ENCODE measurements around the gene ZNRF3. TPM values are rescaled to one million over a fixed set of nuclear protein-coding genes. Genes with fewer than 3 reads are reported as not detected.

The ZNRF3 gene
- total RNA-seq, 1 donor from 2014 or later, result 4.1 TPM

- Mint-ChIP-seq H3K27me3 (ENCODE audit: insufficient read depth, low read depth) (peaks cover 4% of the 10 kb centered on the region), H3K4me3 (no peak overlapping the region), H3K9me3 (no peaks in the 10 kb centered on the region), H3K27ac (no peak overlapping the region), H3K36me3 (peaks cover 62% of the 10 kb centered on the region), H3K4me1 (peaks cover 45% of the 10 kb centered on the region)
- DNase-seq (ENCODE audit: low spot score), result no peak
- Histone ChIP-seq H3K27me3 (no peaks in the 10 kb centered on the region), H3K27ac (no peak overlapping the region), H3K4me3 (no peak overlapping the region), H4K20me1 (ENCODE audit: low read depth) (peaks cover 13% of the 10 kb centered on the region), H3F3A (ENCODE audit: low read depth) (peaks cover 7% of the 10 kb centered on the region), H3K9me3 (ENCODE audit: low read depth) (no peaks in the 10 kb centered on the region), H3K36me3 (no peaks in the 10 kb centered on the region), H3K79me2 (ENCODE audit: low read depth) (peaks cover 8% of the 10 kb centered on the region), H2AFZ (replicated peaks) (no peak overlapping the region), H3K4me1 (peaks cover 5% of the 10 kb centered on the region), H3K4me2 (no peak overlapping the region), H3K9ac (no peak overlapping the region)
- TF ChIP-seq EZH2 (IDR thresholded peaks at IDR 0.05) (no peak), EZH2phosphoT487 (IDR thresholded peaks at IDR 0.05) (no peak), CTCF (IDR thresholded peaks at IDR 0.05) (no peak)
Observed at GRCh38 chr22:28997342-28997741, 114.0 kb downstream of the ZNRF3 start.

DNA sequence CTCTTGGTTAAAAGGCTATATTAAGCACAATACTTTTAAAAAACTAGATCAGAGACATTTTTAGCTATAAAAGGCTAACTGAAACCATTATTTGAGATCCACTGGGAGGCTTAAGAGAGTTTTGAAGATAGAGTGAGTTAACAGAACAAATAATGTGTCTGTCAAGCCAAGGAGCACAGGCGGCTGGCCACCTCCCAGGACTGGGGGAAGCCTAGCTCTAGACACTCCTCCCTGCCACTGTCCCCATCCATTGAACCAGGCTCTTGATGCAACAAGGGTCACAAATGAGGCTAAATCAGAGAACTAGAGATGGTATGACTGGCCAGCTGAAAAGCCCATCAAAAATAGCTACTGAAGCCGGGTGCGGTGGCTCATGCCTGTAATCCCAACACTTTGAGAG, 115.3 kb downstream of the ZNRF3 start:
- Histone ChIP-seq H3K4me3 (no peak overlapping the region), H2AFZ (replicated peaks) (no peak overlapping the region), H3K4me2 (no peak overlapping the region), H3K9me3 (ENCODE audit: low read depth) (no peaks in the 10 kb centered on the region), H3F3A (ENCODE audit: low read depth) (peaks cover 11% of the 10 kb centered on the region), H3K9ac (no peak overlapping the region), H3K79me2 (ENCODE audit: low read depth) (peaks cover 8% of the 10 kb centered on the region), H3K4me1 (peaks cover 8% of the 10 kb centered on the region), H4K20me1 (ENCODE audit: low read depth) (peaks cover 25% of the 10 kb centered on the region), H3K27me3 (no peaks in the 10 kb centered on the region), H3K36me3 (no peaks in the 10 kb centered on the region), H3K27ac (no peak overlapping the region)
- Mint-ChIP-seq H3K27ac (peak overlapping the region; percentile 49), H3K36me3 (peaks cover 53% of the 10 kb centered on the region), H3K4me3 (no peak overlapping the region), H3K4me1 (peaks cover 56% of the 10 kb centered on the region), H3K9me3 (no peaks in the 10 kb centered on the region), H3K27me3 (ENCODE audit: insufficient read depth, low read depth) (peaks cover 6% of the 10 kb centered on the region)
- no peak for DNase-seq (ENCODE audit: low spot score)
- TF ChIP-seq CTCF (IDR thresholded peaks at IDR 0.05), result no peak
- TF ChIP-seq EZH2 (IDR thresholded peaks at IDR 0.05), result no peak
- no peak for TF ChIP-seq EZH2phosphoT487 (IDR thresholded peaks at IDR 0.05)

- Histone ChIP-seq H3K9ac (no peak overlapping the region), H3K9me3 (ENCODE audit: low read depth) (no peaks in the 10 kb centered on the region), H3K4me1 (peaks cover 16% of the 10 kb centered on the region), H3K4me3 (no peak overlapping the region), H4K20me1 (ENCODE audit: low read depth) (peaks cover 34% of the 10 kb centered on the region), H3F3A (ENCODE audit: low read depth) (peaks cover 19% of the 10 kb centered on the region), H3K79me2 (ENCODE audit: low read depth) (peaks cover 8% of the 10 kb centered on the region), H3K27me3 (no peaks in the 10 kb centered on the region), H3K4me2 (no peak overlapping the region), H3K36me3 (no peaks in the 10 kb centered on the region), H2AFZ (replicated peaks) (no peak overlapping the region), H3K27ac (no peak overlapping the region)
- TF ChIP-seq EZH2phosphoT487 (IDR thresholded peaks at IDR 0.05), result no peak
- H3K4me3 Mint-ChIP-seq, result no peak overlapping the region
- H3K9me3 Mint-ChIP-seq, result no peaks in the 10 kb centered on the region
- H3K27ac Mint-ChIP-seq, result peak overlapping the region; percentile 66
- no peak for DNase-seq (ENCODE audit: low spot score)
- peaks cover 6% of the 10 kb centered on the region for H3K27me3 Mint-ChIP-seq (ENCODE audit: insufficient read depth, low read depth)
- H3K36me3 Mint-ChIP-seq, result peaks cover 47% of the 10 kb centered on the region
- H3K4me1 Mint-ChIP-seq, result peaks cover 64% of the 10 kb centered on the region
Observed at GRCh38 chr22:28999510-28999909, 116.1 kb downstream of the ZNRF3 start.

- Mint-ChIP-seq H3K27ac (peak overlapping the region; percentile 84), H3K36me3 (peaks cover 43% of the 10 kb centered on the region), H3K27me3 (ENCODE audit: insufficient read depth, low read depth) (peaks cover 6% of the 10 kb centered on the region), H3K4me1 (peaks cover 65% of the 10 kb centered on the region), H3K9me3 (no peaks in the 10 kb centered on the region), H3K4me3 (no peak overlapping the region)
- TF ChIP-seq EZH2phosphoT487 (IDR thresholded peaks at IDR 0.05), result no peak
- TF ChIP-seq EZH2 (IDR thresholded peaks at IDR 0.05), result no peak
- no peak for TF ChIP-seq CTCF (IDR thresholded peaks at IDR 0.05)
- H3K4me1 ChIP-seq, result peaks cover 19% of the 10 kb centered on the region
- H3K36me3 ChIP-seq, result no peaks in the 10 kb centered on the region
- H3F3A ChIP-seq (ENCODE audit: low read depth), result peaks cover 24% of the 10 kb centered on the region
- no peak overlapping the region for H3K27ac ChIP-seq
- H3K9ac ChIP-seq, result no peak overlapping the region
- DNase-seq (ENCODE audit: low spot score), result no peak
- H3K79me2 ChIP-seq (ENCODE audit: low read depth), result peaks cover 8% of the 10 kb centered on the region
- no peak overlapping the region for H3K4me3 ChIP-seq
- H3K9me3 ChIP-seq (ENCODE audit: low read depth), result no peaks in the 10 kb centered on the region
- H2AFZ ChIP-seq (replicated peaks), result no peak overlapping the region
- H3K27me3 ChIP-seq, result no peaks in the 10 kb centered on the region
- no peak overlapping the region for H3K4me2 ChIP-seq
- H4K20me1 ChIP-seq (ENCODE audit: low read depth), result peaks cover 39% of the 10 kb centered on the region
Observed at GRCh38 chr22:28999919-29000556, 116.7 kb downstream of the ZNRF3 start.
